ENCODE measurements around the gene PRR23E. TPM values are rescaled to one million over a fixed set of nuclear protein-coding genes. Genes with fewer than 3 reads are reported as not detected.

Gene PRR23E
- total and polyA plus RNA-seq, 4 donors = not detected

DNA sequence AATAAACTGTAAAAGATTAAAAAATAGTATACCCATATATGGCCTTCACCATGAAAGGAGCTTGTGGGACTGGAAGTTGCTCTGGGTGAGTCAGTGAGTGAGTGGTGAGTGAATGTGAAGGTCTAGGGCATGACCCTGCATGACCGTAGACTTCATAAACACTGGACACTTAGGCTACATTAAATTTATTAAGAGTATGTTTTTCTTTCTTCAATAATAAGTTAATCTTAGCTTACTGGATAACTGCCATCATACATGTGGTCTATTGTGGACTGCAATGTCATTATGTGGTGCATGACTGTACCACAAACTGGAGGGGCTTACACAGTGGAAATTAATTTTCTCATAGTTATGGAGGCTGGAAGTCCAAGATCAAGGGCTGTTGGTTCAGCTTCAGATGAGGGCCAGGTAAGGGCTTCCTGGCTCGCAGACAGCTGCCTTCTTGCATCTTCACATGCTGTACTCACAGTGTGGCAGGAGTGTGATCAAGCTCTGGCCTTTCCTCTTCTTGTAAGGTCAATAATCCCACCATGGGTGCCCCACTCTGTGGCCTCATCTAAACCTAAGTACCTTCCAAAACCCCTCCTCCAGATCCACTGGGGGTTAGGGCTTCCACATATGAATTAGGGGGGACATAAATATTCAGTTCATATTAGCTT, 40.8 kb upstream of the PRR23E start:
- Histone ChIP-seq H3K27ac (ENCODE audit: low read depth in 1 of 2, low read length in 2 of 2) (no peak overlapping the region), H3K9me3 (ENCODE audit: control insufficient read depth, low read length) (no peaks in the 10 kb centered on the region), H3K27me3 (ENCODE audit: control insufficient read depth in 1 of 2, insufficient read depth in 2 of 2, low read length in 1 of 2) (no peaks in the 10 kb centered on the region), H3K4me3 (ENCODE audit: low read length in 2 of 2) (no peak overlapping the region), H3K4me1 (ENCODE audit: control insufficient read depth in 1 of 2, insufficient read depth in 2 of 2, low read length in 2 of 2) (no peaks in the 10 kb centered on the region), H3K36me3 (ENCODE audit: control insufficient read depth in 1 of 2, insufficient read depth in 2 of 2, low read length in 1 of 2) (no peaks in the 10 kb centered on the region)
- no peak for ATAC-seq (ENCODE audit: low FRiP score)
- intact Hi-C loops (cut with DNase I) = no loop called here
- peak in 1 of 2 donors; percentile 17 for DNase-seq
- WGBS, 2 donors = 76% methylated on average over 2 of the region's 2 CpGs

DNA sequence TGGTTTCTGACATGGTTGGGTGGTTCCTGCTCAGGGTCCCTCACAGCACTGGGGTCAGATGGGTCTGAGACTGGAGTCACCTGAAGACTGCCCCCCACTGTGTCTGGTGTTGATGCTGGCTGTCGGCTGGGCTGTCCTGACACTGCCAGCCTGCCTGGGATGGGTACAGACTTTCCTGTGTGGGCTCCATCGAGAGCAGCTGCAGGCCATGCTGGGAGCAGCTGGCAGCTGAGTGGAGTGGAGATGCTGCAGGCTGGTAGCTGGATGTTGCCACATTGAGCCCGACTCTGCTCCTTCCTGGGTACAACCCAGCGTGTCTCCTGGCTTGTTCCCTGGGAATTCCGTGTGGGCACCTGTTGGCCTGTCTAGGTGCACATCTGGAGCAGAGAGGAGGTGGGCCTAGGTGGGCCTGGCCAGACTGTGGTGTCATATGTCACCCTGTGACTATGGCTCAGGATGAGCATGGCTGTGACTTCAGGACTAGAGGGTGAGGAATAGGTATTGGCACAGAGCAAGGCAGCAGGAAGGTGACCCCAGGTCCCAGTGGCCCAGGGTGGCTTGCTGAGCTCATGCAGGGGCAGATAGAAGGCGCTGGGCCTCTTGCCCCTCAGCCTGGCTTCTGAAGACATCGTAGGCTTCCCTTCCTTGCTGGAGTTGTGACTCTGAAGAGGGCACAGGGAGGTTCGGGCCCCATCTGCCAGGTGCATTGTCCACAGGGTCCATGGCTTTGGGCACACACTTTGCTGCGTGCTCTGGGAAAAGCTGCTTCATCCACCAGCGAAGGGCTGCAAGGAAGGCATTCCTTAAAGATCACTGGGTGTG, 40.0 kb upstream of the PRR23E start:
- ATAC-seq (ENCODE audit: low FRiP score) (no peak), DNase-seq (peak in 1 of 2 donors; percentile 66)
- WGBS, 2 donors = 89 to 90% methylated on average over 10 of the region's 10 CpGs

DNA sequence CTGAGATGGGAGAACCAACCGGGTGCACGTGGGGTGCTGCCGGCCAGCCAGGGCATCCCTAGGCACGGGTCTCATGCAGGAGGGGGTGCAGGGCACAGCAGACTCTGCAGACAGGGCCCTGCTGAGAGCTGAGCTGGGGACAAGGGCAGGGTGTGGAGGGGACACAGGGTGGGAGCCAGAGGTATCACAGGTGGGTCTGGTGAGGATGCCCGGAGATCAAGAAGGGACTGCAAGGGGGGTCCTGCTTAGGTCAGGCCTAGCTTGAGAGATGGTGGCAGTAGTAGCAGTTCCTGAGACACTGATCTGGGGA, 39.5 kb upstream of the PRR23E start:
- no peak for DNase-seq
- no peaks in the 10 kb centered on the region for H3K27me3 ChIP-seq (ENCODE audit: control insufficient read depth in 1 of 2, insufficient read depth in 2 of 2, low read length in 1 of 2)
- 76% methylated on average over 5 of the region's 5 CpGs for WGBS, 2 donors

More for the DNA sequence above, 40.0 kb upstream of the PRR23E start:
- Histone ChIP-seq H3K4me3 (ENCODE audit: low read length in 2 of 2) (no peak overlapping the region), H3K36me3 (ENCODE audit: control insufficient read depth in 1 of 2, insufficient read depth in 2 of 2, low read length in 1 of 2) (no peaks in the 10 kb centered on the region), H3K4me1 (ENCODE audit: control insufficient read depth in 1 of 2, insufficient read depth in 2 of 2, low read length in 2 of 2) (no peaks in the 10 kb centered on the region), H3K27ac (ENCODE audit: low read depth in 1 of 2, low read length in 2 of 2) (no peak overlapping the region), H3K9me3 (ENCODE audit: control insufficient read depth, low read length) (no peaks in the 10 kb centered on the region), H3K27me3 (ENCODE audit: control insufficient read depth in 1 of 2, insufficient read depth in 2 of 2, low read length in 1 of 2) (no peaks in the 10 kb centered on the region)
- intact Hi-C loops (cut with DNase I) = no loop called here

DNA sequence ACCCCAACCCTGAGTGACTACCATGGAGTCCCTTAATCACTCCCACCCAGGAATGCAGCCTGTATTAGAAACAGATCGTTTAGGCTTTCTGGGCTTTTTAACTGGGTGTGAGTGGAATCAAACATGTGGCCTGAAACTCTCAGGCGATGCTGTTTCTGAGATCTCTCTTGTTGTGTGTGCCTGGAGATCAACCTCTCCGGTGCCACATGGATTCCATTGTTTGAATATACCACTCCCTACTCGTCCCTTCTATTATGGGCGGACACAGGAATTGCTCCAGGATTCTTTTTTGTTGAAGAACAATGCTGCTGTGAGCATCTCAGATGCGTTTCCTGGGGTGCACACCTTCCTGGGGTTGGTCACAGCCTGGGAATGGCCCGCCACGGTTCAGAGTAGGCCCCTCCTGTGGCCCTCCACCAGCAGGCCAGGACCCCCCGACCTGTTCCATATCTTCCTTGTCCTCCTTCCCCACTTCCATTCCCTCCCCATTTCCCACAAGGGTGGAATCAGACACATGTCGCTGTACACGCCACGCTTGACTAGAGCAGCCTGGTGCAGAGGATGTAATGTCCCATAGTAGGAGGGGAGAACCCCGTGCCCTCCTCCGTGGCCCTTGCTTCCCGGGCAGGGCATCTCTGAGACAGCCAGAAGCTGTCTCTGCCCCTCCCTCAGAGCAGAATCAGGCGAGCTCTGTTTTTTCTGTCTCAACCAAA, 36.4 kb upstream of the PRR23E start:
- Histone ChIP-seq H3K4me1 (ENCODE audit: control insufficient read depth in 1 of 2, insufficient read depth in 2 of 2, low read length in 2 of 2) (no peaks in the 10 kb centered on the region), H3K4me3 (ENCODE audit: low read length in 2 of 2) (no peak overlapping the region), H3K9me3 (ENCODE audit: control insufficient read depth, low read length) (peaks cover 2% of the 10 kb centered on the region), H3K27me3 (ENCODE audit: control insufficient read depth in 1 of 2, insufficient read depth in 2 of 2, low read length in 1 of 2) (no peaks in the 10 kb centered on the region), H3K36me3 (ENCODE audit: control insufficient read depth in 1 of 2, insufficient read depth in 2 of 2, low read length in 1 of 2) (no peaks in the 10 kb centered on the region), H3K27ac (ENCODE audit: low read depth in 1 of 2, low read length in 2 of 2) (no peak overlapping the region)
- DNase-seq (peak in 1 of 2 donors; percentile 37), ATAC-seq (ENCODE audit: low FRiP score) (no peak)
- WGBS, 2 donors = 66 to 70% methylated on average over 16 of the region's 16 CpGs
- intact Hi-C loops (cut with DNase I) = no loop called here

More for the DNA sequence above, 39.5 kb upstream of the PRR23E start:
- H3K4me1 ChIP-seq (ENCODE audit: control insufficient read depth in 1 of 2, insufficient read depth in 2 of 2, low read length in 2 of 2) = no peaks in the 10 kb centered on the region
- intact Hi-C loops (cut with DNase I) = no loop called here
- no peak overlapping the region for H3K4me3 ChIP-seq (ENCODE audit: low read length in 2 of 2)
- H3K27ac ChIP-seq (ENCODE audit: low read depth in 1 of 2, low read length in 2 of 2) = no peak overlapping the region
- no peaks in the 10 kb centered on the region for H3K36me3 ChIP-seq (ENCODE audit: control insufficient read depth in 1 of 2, insufficient read depth in 2 of 2, low read length in 1 of 2)
- no peak for ATAC-seq (ENCODE audit: low FRiP score)
- no peaks in the 10 kb centered on the region for H3K9me3 ChIP-seq (ENCODE audit: control insufficient read depth, low read length)

DNA sequence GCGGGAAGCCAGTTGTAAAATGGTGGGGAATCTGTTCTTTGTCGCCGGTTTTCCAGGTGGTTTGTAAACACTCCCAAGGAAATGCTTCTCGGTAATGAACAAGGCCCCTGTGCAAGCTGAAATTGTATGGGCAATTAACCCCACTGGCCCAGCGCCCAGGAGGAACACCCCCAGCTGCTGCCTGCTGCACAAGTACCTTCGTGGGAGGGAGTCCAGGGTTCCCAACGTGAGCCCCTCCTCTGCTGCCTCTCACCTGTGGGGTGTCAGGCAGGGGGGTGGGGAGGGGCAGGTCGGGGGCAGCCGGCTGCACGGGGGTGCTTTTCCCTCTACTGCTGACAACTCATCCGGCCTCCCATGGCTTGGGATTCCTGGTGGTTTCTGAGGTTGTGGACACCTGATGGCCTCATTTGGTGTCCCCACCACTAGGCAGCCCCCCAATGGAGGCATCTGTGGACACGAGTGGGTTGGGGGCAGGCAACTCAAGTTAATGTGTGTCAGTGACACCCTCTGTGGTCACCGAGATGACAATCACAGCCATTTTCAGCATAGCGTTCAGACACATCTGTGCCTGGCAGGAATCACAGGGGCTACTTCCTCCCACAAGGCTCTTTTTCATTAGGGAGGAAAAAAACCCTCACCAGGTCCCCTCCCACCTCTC, 35.6 kb upstream of the PRR23E start:
- H3K27me3 ChIP-seq (ENCODE audit: control insufficient read depth in 1 of 2, insufficient read depth in 2 of 2, low read length in 1 of 2) = no peaks in the 10 kb centered on the region
- H3K36me3 ChIP-seq (ENCODE audit: control insufficient read depth in 1 of 2, insufficient read depth in 2 of 2, low read length in 1 of 2) = no peaks in the 10 kb centered on the region
- peak in 1 of 2 donors; percentile 30 for DNase-seq
- intact Hi-C loops (cut with DNase I) = no loop called here
- H3K4me1 ChIP-seq (ENCODE audit: control insufficient read depth in 1 of 2, insufficient read depth in 2 of 2, low read length in 2 of 2) = no peaks in the 10 kb centered on the region
- H3K9me3 ChIP-seq (ENCODE audit: control insufficient read depth, low read length) = peaks cover 2% of the 10 kb centered on the region
- no peak for ATAC-seq (ENCODE audit: low FRiP score)
- 48 to 56% methylated on average over 14 of the region's 14 CpGs for WGBS, 2 donors
- H3K4me3 ChIP-seq (ENCODE audit: low read length in 2 of 2) = no peak overlapping the region
- H3K27ac ChIP-seq (ENCODE audit: low read depth in 1 of 2, low read length in 2 of 2) = no peak overlapping the region

DNA sequence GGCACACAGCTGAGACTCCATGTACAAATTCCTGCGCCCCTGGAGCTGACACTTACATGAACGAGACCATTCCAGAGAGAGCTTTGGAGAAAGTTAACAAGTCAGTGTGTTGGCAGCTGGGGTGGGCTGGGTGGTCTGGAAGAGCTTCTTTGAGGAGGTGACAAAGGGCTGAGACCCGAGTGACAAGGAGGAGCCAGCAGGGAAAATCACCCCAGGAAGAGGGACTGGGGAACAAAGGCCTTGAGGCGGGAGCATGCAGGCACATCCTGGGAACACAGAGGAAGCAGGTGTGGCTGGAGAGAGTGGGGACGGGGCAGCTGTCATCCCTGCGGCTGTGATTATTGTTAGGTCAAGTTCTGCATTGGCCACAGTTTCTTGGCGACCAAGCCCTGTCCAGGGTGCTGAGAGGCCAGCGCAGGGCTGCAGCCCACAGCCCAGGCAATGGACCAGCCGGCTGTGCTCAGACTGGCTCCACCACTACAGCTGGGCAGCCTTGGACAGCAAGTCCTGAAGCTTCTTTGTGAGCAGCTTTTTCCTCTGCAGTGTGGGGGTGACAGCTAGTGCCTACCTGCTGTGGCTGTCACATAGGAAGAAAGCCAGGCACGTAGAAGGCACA, 34.2 kb upstream of the PRR23E start:
- intact Hi-C loops (cut with DNase I) = no loop called here

DNA sequence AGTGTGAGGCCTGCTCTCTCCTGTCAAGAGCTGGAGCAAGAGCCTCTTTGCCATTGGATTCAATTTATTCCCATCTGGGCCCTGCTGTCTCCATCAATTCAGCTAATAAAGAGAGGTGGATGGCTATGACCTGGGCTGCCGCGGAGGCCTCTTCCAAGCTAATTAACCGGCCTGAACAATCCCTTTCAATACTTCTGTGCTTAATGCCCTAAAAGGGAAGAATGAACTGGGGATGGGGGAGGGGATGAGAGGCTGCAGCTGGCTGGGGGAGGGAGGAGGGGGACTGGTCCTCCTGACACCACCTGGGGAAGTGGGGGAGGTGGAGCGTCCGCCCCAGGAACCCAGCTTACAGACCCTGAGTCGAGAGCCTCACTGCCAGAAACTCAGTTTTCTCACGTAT, 33.4 kb upstream of the PRR23E start:
- WGBS, 2 donors = 36% methylated on average over 7 of the region's 7 CpGs
- intact Hi-C loops (cut with DNase I) = no loop called here
- no peaks in the 10 kb centered on the region for H3K4me1 ChIP-seq (ENCODE audit: control insufficient read depth in 1 of 2, insufficient read depth in 2 of 2, low read length in 2 of 2)
- no peaks in the 10 kb centered on the region for H3K27me3 ChIP-seq (ENCODE audit: control insufficient read depth in 1 of 2, insufficient read depth in 2 of 2, low read length in 1 of 2)
- H3K9me3 ChIP-seq (ENCODE audit: control insufficient read depth, low read length) = peaks cover 2% of the 10 kb centered on the region
- no peak overlapping the region for H3K27ac ChIP-seq (ENCODE audit: low read depth in 1 of 2, low read length in 2 of 2)
- DNase-seq (peak in 1 of 2 donors; percentile 23), ATAC-seq (ENCODE audit: low FRiP score) (no peak)
- no peaks in the 10 kb centered on the region for H3K36me3 ChIP-seq (ENCODE audit: control insufficient read depth in 1 of 2, insufficient read depth in 2 of 2, low read length in 1 of 2)
- H3K4me3 ChIP-seq (ENCODE audit: low read length in 2 of 2) = no peak overlapping the region

More for the DNA sequence above, 34.2 kb upstream of the PRR23E start:
- Histone ChIP-seq H3K36me3 (ENCODE audit: control insufficient read depth in 1 of 2, insufficient read depth in 2 of 2, low read length in 1 of 2) (no peaks in the 10 kb centered on the region), H3K27ac (ENCODE audit: low read depth in 1 of 2, low read length in 2 of 2) (no peak overlapping the region), H3K27me3 (ENCODE audit: control insufficient read depth in 1 of 2, insufficient read depth in 2 of 2, low read length in 1 of 2) (no peaks in the 10 kb centered on the region), H3K9me3 (ENCODE audit: control insufficient read depth, low read length) (peaks cover 2% of the 10 kb centered on the region), H3K4me3 (ENCODE audit: low read length in 2 of 2) (no peak overlapping the region), H3K4me1 (ENCODE audit: control insufficient read depth in 1 of 2, insufficient read depth in 2 of 2, low read length in 2 of 2) (no peaks in the 10 kb centered on the region)
- no peak for ATAC-seq (ENCODE audit: low FRiP score)
- DNase-seq = peak in 1 of 2 donors; percentile 45
- 26 to 27% methylated on average over 10 of the region's 10 CpGs for WGBS, 2 donors

DNA sequence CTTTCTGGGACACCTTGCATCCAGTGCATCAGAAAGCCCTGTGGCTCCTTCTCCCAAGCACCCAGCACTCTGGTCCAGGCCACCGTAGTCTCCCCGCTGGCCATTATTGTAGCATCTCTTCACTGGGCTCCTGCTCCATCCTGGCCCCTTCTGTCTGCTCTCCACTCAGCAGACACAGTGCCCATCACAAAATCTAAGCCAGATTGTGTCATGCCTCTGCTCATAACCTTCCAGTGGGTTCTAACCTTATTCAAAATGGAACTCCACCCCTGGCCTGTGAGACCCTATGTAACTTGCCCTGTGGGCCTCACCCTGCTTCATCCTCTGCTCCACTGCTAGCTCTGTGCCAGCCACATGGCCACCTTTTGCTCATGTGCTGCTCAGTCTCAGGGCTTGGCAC, 31.7 kb upstream of the PRR23E start:
- H3K27me3 ChIP-seq (ENCODE audit: control insufficient read depth in 1 of 2, insufficient read depth in 2 of 2, low read length in 1 of 2) = no peaks in the 10 kb centered on the region
- H3K4me1 ChIP-seq (ENCODE audit: control insufficient read depth in 1 of 2, insufficient read depth in 2 of 2, low read length in 2 of 2) = no peaks in the 10 kb centered on the region
- ATAC-seq (ENCODE audit: low FRiP score) (no peak), DNase-seq (no peak)
- no peaks in the 10 kb centered on the region for H3K36me3 ChIP-seq (ENCODE audit: control insufficient read depth in 1 of 2, insufficient read depth in 2 of 2, low read length in 1 of 2)
- WGBS, 2 donors = 98% methylated on average over 2 of the region's 2 CpGs
- H3K9me3 ChIP-seq (ENCODE audit: control insufficient read depth, low read length) = peaks cover 2% of the 10 kb centered on the region
- intact Hi-C loops (cut with DNase I) = no loop called here
- no peak overlapping the region for H3K27ac ChIP-seq (ENCODE audit: low read depth in 1 of 2, low read length in 2 of 2)
- no peak overlapping the region for H3K4me3 ChIP-seq (ENCODE audit: low read length in 2 of 2)

All from aorta (tissue), 5 donors.